ENCODE results near the gene RTN4R.
A peak's percentile ranks its signal among the peaks of the same experiment; 100 is the strongest.
"Not testable (repeated sequence)": the region's sequence is repeated elsewhere in the genome, so short reads cannot be mapped to it uniquely, and the experiment has no call there.

The RTN4R gene

DNA sequence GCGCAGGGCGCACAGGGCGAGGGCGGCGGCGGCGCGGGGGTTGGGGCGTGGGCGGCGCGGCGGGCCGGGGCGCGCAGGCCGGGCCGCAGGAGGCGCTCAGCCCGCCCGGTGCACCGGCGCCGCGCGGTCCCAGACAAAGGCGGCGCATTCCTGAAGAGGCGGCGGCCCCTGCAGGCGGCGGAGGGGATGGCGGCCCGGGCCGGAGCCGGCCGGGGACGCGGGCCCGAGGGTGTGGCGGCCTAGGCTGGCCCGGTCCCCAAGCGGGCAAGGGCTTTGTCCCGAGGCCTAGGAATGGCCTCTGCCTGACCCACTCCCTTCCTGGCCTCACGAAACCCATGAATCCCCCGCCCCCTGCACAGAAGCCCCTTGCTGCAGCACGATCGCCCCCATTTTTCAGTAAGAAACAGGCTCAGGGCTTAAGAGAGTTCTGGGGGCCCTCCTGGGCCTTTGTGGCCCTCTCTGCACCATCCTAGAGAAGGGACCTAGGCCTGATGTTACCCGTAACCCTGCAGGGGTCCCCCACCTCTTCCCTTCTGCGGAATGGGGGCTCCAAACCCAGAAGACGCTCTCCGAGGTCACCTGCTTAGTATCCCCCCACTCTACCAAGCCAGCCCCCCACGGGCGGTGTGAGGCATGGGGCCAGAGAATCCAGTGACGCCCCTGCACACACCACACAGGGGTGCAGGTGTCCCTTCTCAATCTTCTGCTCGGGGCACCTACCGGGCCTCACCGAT is at the start of gene RTN4R:
RTN4R (minus strand) TSS at position 40 of the 734 bp plus-strand sequence. CDS start 226 bp downstream, outside the sequence.
- peak; percentile 65 for DNase-seq (ENCODE audit: low read depth, low spot score)

DNA sequence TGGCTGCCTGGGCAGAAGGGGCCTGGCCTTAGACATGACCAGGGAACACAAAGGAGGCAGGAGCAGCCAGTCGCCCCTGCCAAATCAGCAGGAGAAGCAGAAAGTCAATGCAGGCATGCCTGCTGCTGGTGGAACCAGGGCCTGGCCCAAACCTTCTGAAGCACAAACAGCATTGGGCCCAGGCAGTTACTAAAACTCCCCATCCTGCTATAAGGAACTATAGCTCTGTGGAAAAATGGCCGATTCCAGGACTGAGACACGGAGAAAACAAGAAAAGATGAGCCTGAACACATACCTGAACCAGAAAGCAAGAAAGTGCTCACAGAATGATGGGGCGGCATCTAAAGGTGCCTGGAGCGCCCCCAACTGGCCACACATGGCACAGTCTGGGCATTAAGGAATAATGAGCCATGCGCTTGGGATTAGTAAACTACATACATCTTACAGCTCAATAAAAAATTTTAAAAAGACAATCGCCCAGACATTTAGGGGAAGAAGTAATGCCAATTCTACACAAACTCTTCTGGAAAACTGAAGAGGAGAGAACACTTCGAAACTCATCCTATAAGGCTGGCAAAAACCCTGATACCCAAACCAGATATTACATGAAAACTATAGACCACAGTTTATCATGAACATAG is 49.4 kb upstream of the RTN4R start:
- DNase-seq (ENCODE audit: low read depth, low spot score) = peak; percentile 14

DNA sequence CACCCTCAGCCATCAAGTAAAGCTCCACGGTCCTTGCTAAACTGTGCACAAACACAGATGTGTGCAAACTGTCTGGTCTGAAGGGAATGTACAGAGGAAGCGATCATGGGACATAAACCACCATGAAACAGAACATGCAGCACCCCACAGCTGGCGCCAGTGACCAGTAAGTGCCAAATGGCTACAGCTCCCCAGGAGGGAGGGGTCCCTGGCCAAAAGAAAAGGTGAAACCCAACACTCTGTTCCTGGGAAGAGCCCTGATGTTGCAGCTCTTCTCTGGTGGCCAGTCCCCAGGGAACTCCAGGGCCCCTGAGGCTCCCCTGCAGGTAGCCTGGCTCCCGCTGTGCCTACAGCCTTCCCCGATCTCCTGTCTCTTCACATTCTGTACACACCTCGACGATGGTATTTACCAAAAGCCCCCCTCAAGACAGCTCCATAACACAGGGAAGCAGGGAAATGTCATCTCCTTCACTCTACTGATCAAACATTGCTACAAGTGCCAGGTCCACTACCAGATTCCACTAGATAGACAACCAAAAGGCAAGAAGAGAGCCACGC is 48.8 kb upstream of the RTN4R start:
- DNase-seq (ENCODE audit: low read depth, low spot score) = peak; percentile 8

GRCh38 chr22:20316217-20316843 is 48.2 kb upstream of the RTN4R start:
- DNase-seq (ENCODE audit: low read depth, low spot score) = peak; percentile 1

DNA sequence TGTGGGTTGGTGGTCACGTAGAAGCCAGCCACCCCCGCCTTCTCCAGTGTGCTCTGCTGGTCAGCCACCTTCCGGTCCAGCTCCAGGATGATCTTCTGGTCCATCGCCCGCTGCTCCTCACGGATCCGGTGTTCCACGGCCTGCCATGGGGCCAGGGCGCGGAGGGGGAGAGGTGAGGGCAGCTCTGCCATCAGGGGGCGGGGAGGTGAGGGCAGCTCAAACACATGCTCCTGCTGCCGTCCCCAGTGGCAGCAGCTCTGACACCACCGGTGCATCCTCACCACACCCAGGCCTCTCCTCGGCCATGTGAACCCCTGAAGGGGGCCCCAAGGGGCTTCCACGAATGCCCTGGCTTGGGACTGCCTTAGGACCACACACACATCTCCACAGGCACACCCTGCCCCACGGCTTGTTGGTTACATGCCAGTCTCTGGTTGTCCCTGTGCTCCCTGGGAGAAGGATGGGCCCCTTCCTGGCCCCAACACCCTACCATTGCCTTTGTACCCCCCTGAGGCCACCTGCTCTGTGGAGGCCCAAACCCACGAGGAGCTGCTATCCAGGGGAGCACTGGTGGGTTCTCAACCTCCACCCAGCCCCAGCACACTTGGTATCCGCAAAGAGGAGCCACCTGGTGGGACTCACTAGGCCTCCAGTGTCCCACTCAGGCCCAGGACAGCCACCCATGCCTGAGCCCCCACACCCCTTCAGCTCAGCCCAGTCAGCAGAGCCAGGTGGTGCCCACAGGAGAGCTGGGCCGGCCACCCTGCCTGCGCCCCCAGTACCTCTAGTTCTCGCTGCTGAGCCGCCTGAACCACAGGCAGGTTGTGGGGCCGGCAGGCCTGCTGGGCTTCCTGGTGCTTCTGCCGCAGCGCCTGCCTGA is 47.5 kb upstream of the RTN4R start:
- no peak for DNase-seq (ENCODE audit: low read depth, low spot score)

DNA sequence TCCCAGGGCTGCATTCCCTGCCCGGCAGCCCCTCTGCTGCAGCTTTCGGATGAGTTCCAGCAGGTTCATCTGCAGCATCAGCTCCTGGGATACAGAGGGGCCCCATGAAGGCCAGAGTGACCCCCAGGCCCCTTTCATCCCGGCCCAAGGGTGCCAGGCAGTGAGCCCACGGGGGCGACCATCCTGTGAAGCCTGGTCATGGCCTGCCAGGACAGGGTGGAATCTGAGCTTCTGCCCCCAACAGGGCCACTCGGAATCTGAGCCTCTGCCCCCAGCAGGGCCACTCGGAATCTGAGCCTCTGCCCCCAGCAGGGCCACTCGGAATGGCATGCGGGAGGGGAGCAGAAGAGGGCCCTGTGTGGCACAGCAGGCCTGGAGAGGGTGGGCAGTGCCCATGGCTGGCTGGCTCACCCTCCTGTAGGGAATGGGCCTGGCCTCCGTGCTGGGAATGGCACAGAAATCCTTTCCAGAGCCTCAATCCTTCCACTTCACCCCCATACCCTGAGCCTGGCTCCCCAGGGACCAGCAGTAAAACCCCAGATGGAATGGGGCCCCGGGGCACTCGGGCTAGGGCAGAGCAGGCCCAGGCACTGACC is 46.7 kb upstream of the RTN4R start:
- DNase-seq (ENCODE audit: low read depth, low spot score) = not testable (repeated sequence)

GRCh38 chr22:20314206-20314605 is 46.1 kb upstream of the RTN4R start:
- DNase-seq (ENCODE audit: low read depth, low spot score) = not testable (repeated sequence)

DNA sequence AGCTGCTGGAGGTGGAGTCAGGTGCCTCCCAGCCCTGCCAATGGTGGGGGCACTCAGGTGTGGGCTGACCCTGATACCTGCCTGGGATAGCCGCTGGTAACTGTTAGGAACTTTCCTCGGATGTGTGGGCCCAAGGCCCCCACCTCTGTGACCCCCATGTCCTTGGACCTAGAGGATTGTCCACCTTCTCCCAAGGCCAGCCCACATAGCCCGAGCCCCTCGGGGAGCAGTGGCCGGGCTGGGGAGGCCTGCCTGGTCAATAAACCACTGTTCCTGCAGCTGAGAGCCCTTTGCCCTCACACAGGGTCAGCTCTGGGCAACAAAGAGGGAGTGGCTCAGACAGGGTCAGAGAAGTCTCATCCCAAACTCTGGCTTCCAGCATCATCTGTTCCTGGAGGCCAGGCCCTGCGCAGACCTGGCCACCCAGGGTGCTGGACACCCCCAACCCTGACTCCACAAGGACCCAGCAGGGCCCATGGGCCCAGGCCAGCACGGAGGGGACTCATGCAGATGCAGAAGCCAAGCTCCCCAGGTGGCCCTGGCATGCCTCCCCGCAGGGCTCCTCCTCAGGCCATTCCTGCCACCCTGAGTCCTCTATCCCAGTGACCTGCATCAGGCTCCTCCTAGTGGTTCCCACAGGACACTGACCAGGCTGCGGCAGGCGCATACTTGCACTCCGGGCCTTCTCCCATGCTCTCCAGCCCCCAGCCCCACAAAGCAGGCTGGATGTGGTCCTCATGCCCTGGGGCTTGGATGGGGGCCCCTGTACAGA is 45.4 kb upstream of the RTN4R start:
- not testable (repeated sequence) for DNase-seq (ENCODE audit: low read depth, low spot score)

DNA sequence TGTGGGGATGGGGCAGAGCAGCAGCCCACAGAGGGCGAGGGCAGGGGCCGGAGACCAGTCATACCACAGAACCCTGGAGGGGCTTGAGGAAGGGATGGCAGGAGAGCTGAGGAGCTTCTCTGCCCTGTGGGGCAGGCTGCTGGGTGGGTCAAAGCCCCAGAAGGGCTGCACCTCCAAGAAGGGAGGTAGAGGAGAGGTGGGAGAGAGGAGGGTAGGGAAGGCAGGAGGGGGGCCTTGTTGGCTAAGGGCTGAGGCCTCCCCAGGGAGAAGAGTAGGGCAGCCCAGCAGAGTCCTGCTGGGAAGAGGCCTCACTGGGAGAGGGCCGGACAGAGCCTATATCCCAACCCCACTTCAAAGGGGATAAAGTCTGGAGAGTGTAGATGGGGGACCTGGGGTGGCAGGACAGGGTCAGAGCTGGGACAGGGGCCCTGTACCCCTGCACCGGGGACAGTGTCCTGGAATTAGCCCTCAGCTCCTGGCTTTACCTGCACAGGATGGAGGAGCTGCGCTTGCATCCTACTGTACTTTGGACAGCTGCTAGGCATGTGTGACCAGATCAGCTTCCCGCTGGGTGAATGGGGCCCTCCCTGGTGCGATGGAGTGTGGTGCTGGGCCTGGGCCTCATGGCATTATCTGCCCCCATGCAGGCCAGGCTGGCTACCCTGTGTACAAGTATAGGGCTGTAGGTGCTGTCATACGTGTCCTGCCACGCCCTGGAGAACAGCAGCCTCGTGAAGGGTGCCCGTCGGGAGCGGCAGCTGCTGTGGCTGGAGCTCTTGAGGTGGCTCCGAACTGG is 44.5 kb upstream of the RTN4R start:
- DNase-seq (ENCODE audit: low read depth, low spot score) = no peak

GRCh38 chr22:20311249-20312062 is 43.3 kb upstream of the RTN4R start:
- DNase-seq (ENCODE audit: low read depth, low spot score) = not testable (repeated sequence)

DNA sequence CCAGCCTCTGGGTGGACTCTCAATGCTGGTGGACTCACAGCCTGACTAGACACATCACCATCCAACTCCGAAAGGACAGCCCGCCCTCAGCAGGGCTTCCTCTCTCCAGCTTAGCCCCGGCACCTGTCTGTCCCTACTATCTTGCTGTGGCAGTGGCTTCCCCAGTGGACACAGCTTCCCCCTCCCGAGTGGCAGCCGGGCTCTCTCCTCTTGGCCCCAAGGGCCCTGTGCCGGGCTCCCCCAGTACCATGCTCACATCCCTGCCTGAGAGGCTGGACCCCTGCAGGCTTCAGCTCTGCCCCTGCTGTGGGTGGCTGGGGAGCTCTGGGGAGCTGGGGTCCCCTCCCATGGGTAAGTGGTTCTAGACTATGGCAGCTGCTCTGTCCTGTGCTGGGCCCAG is 42.7 kb upstream of the RTN4R start:
- DNase-seq (ENCODE audit: low read depth, low spot score) = not testable (repeated sequence)

- DNase-seq (ENCODE audit: low read depth, low spot score) = not testable (repeated sequence)
Observed at GRCh38 chr22:20310180-20310579, 42.1 kb upstream of the RTN4R start.

- DNase-seq (ENCODE audit: low read depth, low spot score) = not testable (repeated sequence)
Observed at GRCh38 chr22:20308806-20309650, 40.9 kb upstream of the RTN4R start.

DNA sequence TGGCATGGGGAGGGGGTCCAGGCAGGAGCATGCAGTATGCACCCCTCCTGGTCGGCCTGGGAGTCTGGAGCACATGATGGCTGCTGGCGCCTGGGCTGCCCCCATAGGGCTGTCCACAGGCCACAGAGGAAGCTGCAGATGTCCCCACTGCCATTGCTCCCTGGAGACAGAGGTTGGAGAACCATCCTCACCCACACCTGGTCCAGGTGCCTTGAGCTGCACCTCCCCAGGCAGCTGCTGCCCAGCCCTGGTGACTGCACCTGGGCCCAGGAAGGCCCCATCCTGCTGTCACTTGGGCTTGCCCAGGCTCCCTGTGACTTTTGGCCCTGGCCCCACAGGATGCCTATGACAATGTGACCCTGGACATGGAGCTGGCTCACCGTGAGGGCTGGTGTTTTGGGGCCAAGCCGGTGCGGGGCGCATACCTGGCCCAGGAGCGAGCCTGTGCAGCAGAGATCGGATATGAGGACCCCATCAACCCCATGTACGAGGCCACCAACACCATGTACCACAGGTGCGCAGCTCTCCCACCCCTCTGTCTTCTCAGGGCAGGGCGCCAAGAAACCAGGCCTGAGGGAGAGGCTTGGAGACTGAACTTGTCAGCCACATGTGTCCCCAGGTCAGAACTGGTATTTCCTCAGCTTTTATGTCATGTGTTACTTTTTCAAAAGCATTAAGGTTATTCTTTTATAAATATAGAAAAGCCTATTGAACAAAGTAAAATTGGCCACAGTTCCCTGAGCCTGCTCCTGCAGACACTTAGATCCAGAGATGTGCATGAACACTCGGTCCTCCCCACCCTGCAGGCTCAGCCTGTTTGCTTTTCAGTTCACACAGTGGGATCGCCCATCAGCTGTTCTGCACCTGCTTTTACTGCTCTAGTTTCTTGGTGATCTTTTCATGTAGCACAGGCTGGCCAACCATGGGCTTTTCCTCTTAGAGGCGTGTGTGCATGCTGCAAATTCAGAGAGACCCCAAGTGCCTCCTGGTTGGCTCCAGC is 39.6 kb upstream of the RTN4R start:
- DNase-seq (ENCODE audit: low read depth, low spot score) = not testable (repeated sequence)

- DNase-seq (ENCODE audit: low read depth, low spot score) = not testable (repeated sequence)
Observed at GRCh38 chr22:20306646-20307447, 38.7 kb upstream of the RTN4R start.

Measured in ELF-1 (cell line).